Astrocyte (in vitro differentiated cells and primary cell): Measurements from ENCODE around the gene TIMELESS. TPM values are rescaled to one million over a fixed set of nuclear protein-coding genes. Genes with fewer than 3 reads are reported as not detected.

Experiments
- DNase-seq: peaks from one replicate; pipeline ENCODE4 v3.0.0-alpha.2; 2010; ENCODE audit warnings: low read depth
- FAIRE-seq: peaks from 2 replicates; lab custom pipeline; 2011; peaks lifted over from hg19 to GRCh38; lab: Jason Lieb, UNC
- H2AFZ ChIP-seq: 2 replicates; pipeline ENCODE4 v1.6.0; 2012; ENCODE audit warnings: low read depth, low read length, inconsistent platforms
- H3K27ac ChIP-seq: 2 replicates; pipeline ENCODE4 v1.5.1; 2011; ENCODE audit warnings: low read depth, low read length, inconsistent platforms
- H3K27me3 ChIP-seq: 2 replicates; pipeline ENCODE4 v1.6.0; 2011; ENCODE audit warnings: low read length, inconsistent platforms; ENCODE audit not compliant: insufficient read depth
- H3K36me3 ChIP-seq: 2 replicates; pipeline ENCODE4 v1.5.1; 2011; ENCODE audit warnings: low read length, inconsistent platforms; ENCODE audit not compliant: insufficient read depth
- H3K4me1 ChIP-seq: 2 replicates; pipeline ENCODE4 v1.5.1; 2011; ENCODE audit warnings: low read length, inconsistent platforms; ENCODE audit not compliant: insufficient read depth
- H3K4me2 ChIP-seq: 2 replicates; pipeline ENCODE4 v1.6.0; 2012; ENCODE audit warnings: low read length, inconsistent platforms
- H3K4me3 ChIP-seq: 2 replicates; pipeline ENCODE4 v1.5.1; 2011; ENCODE audit warnings: low read depth, mild to moderate bottlenecking, low read length, inconsistent platforms; ENCODE audit not compliant: insufficient read depth
- H3K79me2 ChIP-seq: 2 replicates; pipeline ENCODE4 v1.6.0; 2012; ENCODE audit warnings: mild to moderate bottlenecking, low read length, inconsistent platforms; ENCODE audit not compliant: insufficient read depth
- H3K9ac ChIP-seq: 2 replicates; pipeline ENCODE4 v1.6.0; 2012; ENCODE audit warnings: mild to moderate bottlenecking, low read length, inconsistent platforms
- H3K9me3 ChIP-seq: 2 replicates; pipeline ENCODE4 v1.5.1; 2012; ENCODE audit warnings: low read depth, mild to moderate bottlenecking, low read length, inconsistent platforms; ENCODE audit not compliant: insufficient read depth
- H4K20me1 ChIP-seq: 2 replicates; pipeline ENCODE4 v1.6.0; 2012; ENCODE audit warnings: low read length, inconsistent platforms; ENCODE audit not compliant: insufficient read depth
- H3K27ac Mint-ChIP-seq: one replicate; pipeline ENCODE4 v1.8.0; 2021; ENCODE audit warnings: mild to moderate bottlenecking, mixed read lengths; ENCODE audit not compliant: unreplicated experiment
- H3K27me3 Mint-ChIP-seq: one replicate; pipeline ENCODE4 v1.8.0; 2021; ENCODE audit warnings: low read depth, mixed read lengths; ENCODE audit not compliant: unreplicated experiment
- H3K36me3 Mint-ChIP-seq: one replicate; pipeline ENCODE4 v1.8.0; 2021; ENCODE audit warnings: low read depth, mixed read lengths; ENCODE audit not compliant: unreplicated experiment
- H3K4me1 Mint-ChIP-seq: one replicate; pipeline ENCODE4 v1.8.0; 2021; ENCODE audit warnings: low read depth, mixed read lengths; ENCODE audit not compliant: unreplicated experiment
- H3K4me3 Mint-ChIP-seq: one replicate; pipeline ENCODE4 v1.8.0; 2021; ENCODE audit warnings: mild to moderate bottlenecking, moderate library complexity, mixed read lengths; ENCODE audit not compliant: unreplicated experiment
- H3K9me3 Mint-ChIP-seq: one replicate; pipeline ENCODE4 v1.8.0; 2021; ENCODE audit warnings: mild to moderate bottlenecking, mixed read lengths; ENCODE audit not compliant: unreplicated experiment
- CTCF ChIP-seq: IDR thresholded peaks from 2 replicates; pipeline ENCODE4 v1.5.1; 2011; ENCODE audit warnings: low read depth, mild to moderate bottlenecking, inconsistent platforms, low read length, moderate library complexity; ENCODE audit not compliant: insufficient read depth
- EZH2 ChIP-seq: IDR thresholded peaks from 2 replicates; pipeline ENCODE4 v1.6.1; 2012; ENCODE audit warnings: mild to moderate bottlenecking, low read length, inconsistent platforms; ENCODE audit not compliant: insufficient read depth
- total RNA-seq: library from RNA; stranded (reverse); gene quantifications from 2 replicates; pipeline ENCODE4 v1.2.1, GENCODE V29; 2021

The TIMELESS gene
- total RNA-seq, 1 donor from 2014 or later: 8.5 TPM

- no peak for DNase-seq
- TF ChIP-seq EZH2 (no peak), CTCF (peak; percentile 9)
- Mint-ChIP-seq H3K4me1 (no peaks in the 10 kb centered on the region), H3K27ac (no peak overlapping the region), H3K4me3 (no peak overlapping the region), H3K36me3 (no peaks in the 10 kb centered on the region), H3K27me3 (peaks cover 3% of the 10 kb centered on the region), H3K9me3 (peaks cover 6% of the 10 kb centered on the region)
- no peak for FAIRE-seq
- H3K27ac ChIP-seq: no peak overlapping the region
- no peak overlapping the region for H3K9ac ChIP-seq
- no peaks in the 10 kb centered on the region for H3K79me2 ChIP-seq
- no peak overlapping the region for H3K4me3 ChIP-seq
- H4K20me1 ChIP-seq: no peaks in the 10 kb centered on the region
- H3K4me1 ChIP-seq: no peaks in the 10 kb centered on the region
- peaks cover 2% of the 10 kb centered on the region for H3K27me3 ChIP-seq
- H3K9me3 ChIP-seq: no peaks in the 10 kb centered on the region
- no peak overlapping the region for H2AFZ ChIP-seq
- no peak overlapping the region for H3K4me2 ChIP-seq
- H3K36me3 ChIP-seq: no peaks in the 10 kb centered on the region
These were observed 71.8 kb downstream of the TIMELESS start for GRCh38 chr12:56377310-56377988.

GRCh38 chr12:56375598-56376434, 73.4 kb downstream of the TIMELESS start:
- no peak overlapping the region for H3K9ac ChIP-seq
- H3K27me3 Mint-ChIP-seq: no peaks in the 10 kb centered on the region
- TF ChIP-seq CTCF (no peak), EZH2 (no peak)
- no peak overlapping the region for H3K4me2 ChIP-seq
- no peaks in the 10 kb centered on the region for H3K27me3 ChIP-seq
- no peak overlapping the region for H3K4me3 Mint-ChIP-seq
- no peak overlapping the region for H2AFZ ChIP-seq
- no peaks in the 10 kb centered on the region for H3K36me3 ChIP-seq
- H3K4me1 Mint-ChIP-seq: no peaks in the 10 kb centered on the region
- H3K9me3 Mint-ChIP-seq: peaks cover 6% of the 10 kb centered on the region
- H3K9me3 ChIP-seq: no peaks in the 10 kb centered on the region
- H3K27ac ChIP-seq: no peak overlapping the region
- no peak overlapping the region for H3K4me3 ChIP-seq
- DNase-seq (no peak), FAIRE-seq (no peak)
- H4K20me1 ChIP-seq: no peaks in the 10 kb centered on the region
- no peaks in the 10 kb centered on the region for H3K4me1 ChIP-seq
- no peaks in the 10 kb centered on the region for H3K36me3 Mint-ChIP-seq
- H3K79me2 ChIP-seq: no peaks in the 10 kb centered on the region
- H3K27ac Mint-ChIP-seq: no peak overlapping the region
